Fibroblast of skin of left biceps (primary cell): ENCODE data around the gene C6orf141.

Source experiments
- DNase-seq, 2 experiments: peaks; one replicate each; pipeline ENCODE4 v3.0.0-alpha.2; 2013; ENCODE audit warnings: low read depth in 2 of 2

Gene C6orf141

GRCh38 chr6:49550492-49551077, at the start of gene C6orf141:
Gene C6orf141, plus strand, starts transcription at chr6:49550668. Its CDS starts 125 bp downstream, at chr6:49550793.
- DNase-seq: no peak

- DNase-seq: no peak
Measured at GRCh38 chr6:49504666-49505065, 45.8 kb upstream of the C6orf141 start.

- DNase-seq: no peak
Measured at GRCh38 chr6:49506569-49507111, 43.8 kb upstream of the C6orf141 start.

GRCh38 chr6:49509342-49509741, 41.1 kb upstream of the C6orf141 start:
- no peak for DNase-seq

GRCh38 chr6:49513153-49513989, 37.1 kb upstream of the C6orf141 start:
- DNase-seq: peak; percentile 53

DNA sequence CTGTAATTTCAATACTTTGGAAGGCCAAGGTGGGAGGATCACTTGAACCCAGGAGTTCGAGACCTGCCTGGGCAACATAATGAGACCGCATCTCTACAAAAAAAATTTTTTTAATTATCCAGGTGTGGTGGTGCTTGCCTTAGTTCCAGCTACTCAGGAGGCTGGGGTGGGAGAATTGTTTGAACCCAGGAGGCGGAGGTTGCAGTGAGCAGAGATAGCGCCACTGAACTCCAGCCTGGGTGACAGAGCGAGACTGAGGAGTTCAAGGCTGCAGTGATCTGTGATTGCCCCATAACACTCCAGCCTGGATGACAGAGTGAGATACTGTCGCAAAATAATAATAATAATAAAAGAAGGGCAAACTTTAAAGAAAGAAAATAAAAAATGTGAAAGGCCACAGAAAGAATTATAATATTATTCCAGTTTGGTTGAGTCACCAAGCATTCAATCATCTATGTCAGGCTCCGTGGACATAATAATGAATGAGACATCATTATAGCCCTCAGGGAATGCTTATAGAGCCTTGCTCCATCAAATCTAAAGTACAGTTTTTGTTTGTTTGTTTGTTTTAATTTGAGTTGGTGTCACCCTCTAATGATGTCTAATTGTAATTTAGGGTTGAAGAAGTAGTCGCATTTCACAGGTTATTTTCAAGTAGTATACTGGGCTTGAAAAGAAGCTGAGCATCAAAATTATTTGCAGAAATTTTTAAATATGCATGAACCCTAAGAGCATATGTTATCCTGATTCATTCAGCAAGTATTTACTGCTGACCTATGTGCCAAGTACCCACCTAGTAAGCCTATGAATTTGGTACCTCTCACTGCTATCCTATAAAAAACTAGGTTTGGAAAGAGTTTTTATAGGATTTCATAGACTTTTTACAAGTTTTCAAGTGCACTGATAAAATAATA, 35.6 kb upstream of the C6orf141 start:
- DNase-seq: no peak

- no peak for DNase-seq
Measured at GRCh38 chr6:49515485-49516146, 34.9 kb upstream of the C6orf141 start.

DNA sequence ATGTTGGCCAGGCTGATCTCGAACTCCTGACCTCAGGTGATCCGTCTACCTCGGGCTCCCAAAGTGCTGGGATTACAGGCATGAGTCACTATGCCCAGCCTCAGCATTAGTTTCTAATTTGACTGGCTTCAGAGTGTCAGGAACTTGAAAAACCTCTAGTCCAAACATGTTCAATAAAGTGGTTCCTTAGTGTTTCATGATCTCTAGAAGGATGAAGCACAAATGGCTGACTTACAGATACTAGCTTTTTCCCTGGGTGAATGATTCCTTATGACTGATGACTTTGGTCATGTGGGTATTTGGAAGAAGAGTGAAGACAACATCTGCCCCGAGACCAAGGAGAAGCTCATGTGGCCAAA, 34.3 kb upstream of the C6orf141 start:
- DNase-seq: no peak

GRCh38 chr6:49517919-49518318, 32.5 kb upstream of the C6orf141 start:
- no peak for DNase-seq

DNA sequence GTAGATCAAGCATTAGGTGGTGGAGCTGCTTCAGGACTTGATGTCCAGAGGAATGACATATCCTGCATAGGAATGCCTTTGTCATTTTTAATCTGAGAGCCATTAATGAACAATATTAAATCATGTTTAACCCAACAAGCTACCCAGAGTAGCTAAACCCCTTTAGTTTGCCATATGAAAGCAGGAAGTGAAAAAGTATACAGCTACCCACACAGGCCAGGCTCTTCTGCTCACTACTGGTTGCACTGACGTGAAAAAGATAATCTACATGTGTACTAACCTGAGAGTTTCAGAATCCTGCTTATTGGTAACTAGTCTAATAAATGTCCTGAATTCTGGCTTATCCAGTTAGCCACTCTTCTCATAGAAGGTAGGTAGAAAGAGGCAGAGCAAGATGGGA, 30.8 kb upstream of the C6orf141 start:
- no peak for DNase-seq

GRCh38 chr6:49522710-49523593, 27.5 kb upstream of the C6orf141 start:
- no peak for DNase-seq

DNA sequence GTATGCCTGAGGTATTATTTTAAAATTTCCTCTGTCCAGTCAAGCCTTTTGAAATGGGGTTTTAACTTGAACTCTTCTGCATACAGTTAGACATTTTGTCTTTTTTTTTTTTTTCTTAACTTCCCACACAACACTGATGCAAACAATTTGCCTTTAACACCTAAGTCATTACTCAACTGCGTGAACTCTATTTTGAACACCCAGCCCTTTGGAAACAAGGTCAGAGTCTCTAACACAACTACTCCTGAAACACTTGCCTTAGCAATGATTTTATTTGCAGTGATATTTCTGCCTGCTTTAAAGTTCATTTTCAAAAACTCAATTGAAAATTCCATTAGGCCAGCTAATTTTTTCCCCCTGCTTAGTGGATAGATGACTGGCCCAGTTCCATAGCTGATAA, 26.6 kb upstream of the C6orf141 start:
- no peak for DNase-seq

DNA sequence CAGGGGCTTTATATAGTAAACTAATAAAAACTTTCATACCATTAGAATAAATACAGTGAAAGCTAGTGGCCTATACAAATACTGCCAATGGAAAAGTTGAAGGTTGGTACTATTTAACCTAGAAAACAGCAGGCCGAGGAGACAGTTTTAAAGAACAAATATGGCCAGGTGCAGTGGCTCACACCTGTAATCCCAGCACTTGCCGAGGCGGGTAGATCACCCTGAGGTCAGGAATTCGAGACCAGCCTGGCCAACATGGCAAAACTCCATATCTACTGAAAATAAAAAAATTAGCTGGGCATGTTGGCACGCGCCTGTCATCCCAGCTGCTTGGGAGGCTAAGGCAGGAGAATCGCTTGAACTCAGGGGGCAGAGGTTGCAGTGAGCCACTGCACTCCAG, 25.9 kb upstream of the C6orf141 start:
- DNase-seq: no peak

- no peak for DNase-seq
Measured at GRCh38 chr6:49526598-49526997, 23.9 kb upstream of the C6orf141 start.

DNA sequence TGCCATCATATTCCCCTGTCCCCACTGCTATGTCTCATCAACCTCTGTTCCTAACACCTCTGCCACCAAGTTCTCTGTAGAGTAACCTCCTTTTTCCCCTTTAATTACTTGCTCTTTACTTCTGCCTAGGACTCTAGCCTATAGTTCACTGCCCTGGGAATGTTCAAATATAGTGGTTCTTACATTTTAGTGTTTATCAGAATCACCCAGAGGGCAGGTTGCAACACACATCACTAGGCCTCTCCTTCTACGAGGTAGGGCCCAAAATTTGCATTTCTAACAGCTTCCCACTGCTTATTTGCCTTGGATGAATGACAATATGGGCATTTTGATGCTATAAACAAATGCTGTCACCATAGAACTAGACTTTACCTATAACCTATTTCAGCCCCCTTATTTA, 23.1 kb upstream of the C6orf141 start:
- no peak for DNase-seq

GRCh38 chr6:49528571-49528970, 21.9 kb upstream of the C6orf141 start:
- no peak for DNase-seq

GRCh38 chr6:49530141-49530776, 20.2 kb upstream of the C6orf141 start:
- DNase-seq: no peak

- DNase-seq: peak in 1 of 2 experiments; percentile 29
Measured at GRCh38 chr6:49531774-49532569, 18.5 kb upstream of the C6orf141 start.

DNA sequence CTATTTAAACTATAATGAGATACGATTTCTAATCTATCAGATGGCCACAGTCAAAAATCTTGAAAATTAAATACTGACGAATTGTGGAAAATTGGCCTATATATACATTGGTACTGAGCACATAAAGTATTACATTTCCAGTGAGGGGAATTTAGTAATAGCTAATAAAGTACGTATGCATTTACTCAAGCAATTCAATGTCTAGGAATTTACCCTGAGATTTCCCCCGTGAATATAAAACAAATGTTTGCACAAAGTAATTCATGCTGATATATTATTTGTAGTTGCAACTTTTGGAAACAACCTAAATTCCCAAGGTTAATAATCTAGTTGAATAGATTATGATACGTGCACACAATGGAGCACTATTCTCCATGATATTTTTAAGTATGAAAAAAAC, 14.7 kb upstream of the C6orf141 start:
- no peak for DNase-seq
